ENCODE data around the gene MRPL49.

DNA sequence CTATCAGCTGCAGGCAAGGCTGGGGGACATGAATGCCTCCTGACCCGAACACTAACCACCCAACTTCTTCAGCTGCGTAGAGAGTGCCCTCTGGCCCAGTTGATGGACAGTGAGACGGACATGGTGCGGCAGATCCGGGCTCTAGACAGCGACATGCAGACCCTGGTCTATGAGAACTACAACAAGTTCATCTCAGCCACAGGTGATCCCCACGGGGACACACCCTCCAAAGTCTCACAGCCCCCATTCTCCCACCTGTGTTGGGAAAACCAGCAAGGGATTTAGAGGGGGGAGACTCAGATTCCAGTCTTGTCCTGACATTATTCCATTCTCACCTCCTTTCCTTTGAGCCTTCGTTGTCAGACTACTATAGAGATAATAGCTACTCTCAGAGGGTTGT, 25.2 kb upstream of the MRPL49 start:
- TF ChIP-seq, protein P1, sequence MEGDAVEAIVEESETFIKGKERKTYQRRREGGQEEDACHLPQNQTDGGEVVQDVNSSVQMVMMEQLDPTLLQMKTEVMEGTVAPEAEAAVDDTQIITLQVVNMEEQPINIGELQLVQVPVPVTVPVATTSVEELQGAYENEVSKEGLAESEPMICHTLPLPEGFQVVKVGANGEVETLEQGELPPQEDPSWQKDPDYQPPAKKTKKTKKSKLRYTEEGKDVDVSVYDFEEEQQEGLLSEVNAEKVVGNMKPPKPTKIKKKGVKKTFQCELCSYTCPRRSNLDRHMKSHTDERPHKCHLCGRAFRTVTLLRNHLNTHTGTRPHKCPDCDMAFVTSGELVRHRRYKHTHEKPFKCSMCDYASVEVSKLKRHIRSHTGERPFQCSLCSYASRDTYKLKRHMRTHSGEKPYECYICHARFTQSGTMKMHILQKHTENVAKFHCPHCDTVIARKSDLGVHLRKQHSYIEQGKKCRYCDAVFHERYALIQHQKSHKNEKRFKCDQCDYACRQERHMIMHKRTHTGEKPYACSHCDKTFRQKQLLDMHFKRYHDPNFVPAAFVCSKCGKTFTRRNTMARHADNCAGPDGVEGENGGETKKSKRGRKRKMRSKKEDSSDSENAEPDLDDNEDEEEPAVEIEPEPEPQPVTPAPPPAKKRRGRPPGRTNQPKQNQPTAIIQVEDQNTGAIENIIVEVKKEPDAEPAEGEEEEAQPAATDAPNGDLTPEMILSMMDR (IDR thresholded peaks at IDR 0.05), result no peak
- no peak for TF ChIP-seq POLR2A (IDR thresholded peaks at IDR 0.05)
